DND-41 (cell line): ENCODE data around the gene UBAC1.

ENCODE experiments used
- CTCF ChIP-seq: IDR thresholded peaks from 2 replicates; pipeline ENCODE4 v1.5.1; 2012; ENCODE audit warnings: borderline replicate concordance, low read length, moderate library complexity, mild to moderate bottlenecking; ENCODE audit not compliant: poor library complexity, severe bottlenecking; ENCODE audit errors: extremely low read depth
- EZH2 ChIP-seq: IDR thresholded peaks from 3 replicates; pipeline ENCODE4 v1.6.1; 2012; ENCODE audit warnings: borderline replicate concordance, low read depth, mild to moderate bottlenecking, moderate library complexity, low read length, inconsistent platforms; ENCODE audit not compliant: severe bottlenecking

GRCh38 chr9:135973277-135974219 lies 12.4 kb upstream of the UBAC1 start:
- TF ChIP-seq CTCF: no peak
- no peak for TF ChIP-seq EZH2
